22Rv1 (cell line): ENCODE data around the gene PIAS4.
"Not testable (repeated sequence)": the region's sequence is repeated elsewhere in the genome, so short reads cannot be mapped to it uniquely, and the experiment has no call there.

Source experiments
- CTCF ChIP-seq: fragments of 450-650 bp; IDR thresholded peaks from 2 replicates; pipeline ENCODE4 v1.5.1; 2017; ENCODE audit warnings: mild to moderate bottlenecking
- ZFX ChIP-seq: fragments of 450-650 bp; IDR thresholded peaks from 2 replicates; pipeline ENCODE4 v1.6.1; 2017; ENCODE audit warnings: antibody characterized with exemption, borderline replicate concordance

GRCh38 chr19:4000798-4001197 lies 6.7 kb upstream of the PIAS4 start:
- not testable (repeated sequence) for TF ChIP-seq CTCF, ZFX
